K562 (cell line): ENCODE data around the gene CC2D1A. TPM values are rescaled to one million over a fixed set of nuclear protein-coding genes. Genes with fewer than 3 reads are reported as not detected.

Experiments
- BRF2 ChIP-seq: IDR thresholded peaks from 3 replicates; pipeline ENCODE4 v1.6.1; 2011; ENCODE audit warnings: borderline replicate concordance, mild to moderate bottlenecking; ENCODE audit not compliant: insufficient read length, insufficient read depth
- CEBPB ChIP-seq: fragments of 450-650 bp; IDR thresholded peaks from 2 replicates; pipeline ENCODE4 v1.6.1; 2016; ENCODE audit warnings: missing genetic modification characterization, missing compliant biosample characterization
- CLOCK ChIP-seq: fragments of 250-450 bp; sonication (Bioruptor Pico); IDR thresholded peaks from 2 replicates; pipeline ENCODE4 v1.4.0; 2020; ENCODE audit warnings: mild to moderate bottlenecking, moderate library complexity, borderline replicate concordance
- CTCFL ChIP-seq: IDR thresholded peaks from 2 replicates; pipeline ENCODE4 v1.6.1; 2011; ENCODE audit warnings: borderline replicate concordance, low read depth, mild to moderate bottlenecking, moderate library complexity, low read length; ENCODE audit not compliant: insufficient read depth, poor library complexity, severe bottlenecking
- DLX4 ChIP-seq: fragments of 250-450 bp; sonication (Bioruptor Pico); IDR thresholded peaks from 2 replicates; pipeline ENCODE4 v1.6.1; 2021; ENCODE audit warnings: mild to moderate bottlenecking
- FOXK1 ChIP-seq: sonication (generic); formaldehyde crosslinking; IDR thresholded peaks from 2 replicates; pipeline ENCODE4 v1.8.0; 2022; ENCODE audit warnings: missing genetic modification reagents, mild to moderate bottlenecking, borderline replicate concordance
- FOXK2 ChIP-seq, 2 experiments: fragments of 450-650 bp; IDR thresholded peaks in 1 of 2; conservative IDR thresholded peaks in 1 of 2; 2 replicates each; pipeline ENCODE4 v1.6.1; 2016; ENCODE audit warnings: low read depth in 2 of 2, mild to moderate bottlenecking in 1 of 2
- PHF20 ChIP-seq: fragments of 450-650 bp; IDR thresholded peaks from 2 replicates; pipeline ENCODE4 v1.6.1; 2018; ENCODE audit not compliant: partially characterized antibody
- POLR2G ChIP-seq: fragments of 200-400 bp; formaldehyde crosslinking; IDR thresholded peaks from 2 replicates; pipeline ENCODE4 v1.6.1; 2017; ENCODE audit warnings: low read depth, mild to moderate bottlenecking, antibody characterized with exemption, low read length, moderate library complexity
- PTTG1 ChIP-seq: fragments of 450-650 bp; IDR thresholded peaks from 2 replicates; pipeline ENCODE4 v1.6.1; 2016; ENCODE audit warnings: low read depth, mild to moderate bottlenecking, missing genetic modification characterization, missing compliant biosample characterization
- RFX5 ChIP-seq: IDR thresholded peaks from 2 replicates; pipeline ENCODE4 v1.6.1; 2011; ENCODE audit warnings: low read depth, mild to moderate bottlenecking, improper control_type of control experiment, low read length
- RREB1 ChIP-seq: fragments of 250-450 bp; sonication (Bioruptor Pico); IDR thresholded peaks from 2 replicates; pipeline ENCODE4 v1.4.0; 2020
- TGIF2 ChIP-seq: sonication (generic); formaldehyde crosslinking; IDR thresholded peaks from 2 replicates; pipeline ENCODE4 v1.8.1; 2022; ENCODE audit warnings: mild to moderate bottlenecking, missing genetic modification reagents, moderate library complexity
- XRCC3 ChIP-seq: fragments of 450-650 bp; IDR thresholded peaks from 2 replicates; pipeline ENCODE4 v1.6.1; 2017; ENCODE audit warnings: mild to moderate bottlenecking, moderate library complexity
- ZNF57 ChIP-seq: fragments of 450-650 bp; formaldehyde crosslinking; IDR thresholded peaks from 2 replicates; pipeline ENCODE4 v1.4.0; 2020; ENCODE audit warnings: mild to moderate bottlenecking, moderate library complexity
- polyA plus RNA-seq, 8 experiments: library from polyadenylated mRNA; depleted of rRNA in 4 of 8; stranded (reverse) in 5 of 8; unstranded in 3 of 8; fragments of >200 nt; fragmentation: Nextera tagmentation in 2 of 8; fragmentation: Illumina TruSeq in 1 of 8; extraction: Ambion mirVana in 2 of 8; extraction: Trizol in 1 of 8; gene quantifications; 2 replicates each; pipeline versions ENCODE4 v1.2.1 to v1.2.3, GENCODE V29; 2011 to 2014; ENCODE audit warnings: inconsistent platforms in 1 of 8, missing spikeins in 1 of 8
- total RNA-seq, 7 experiments: library from RNA; depleted of rRNA in 6 of 7; stranded (reverse); fragments of >200 nt in 6 of 7; fragmentation: Illumina TruSeq in 2 of 7; extraction: Trizol in 2 of 7; gene quantifications; 2 replicates each; pipeline versions ENCODE4 v1.2.1 to v1.2.3, GENCODE V29; 2011 to 2021; ENCODE audit warnings: low replicate concordance in 1 of 7

CC2D1A gene
- total and polyA plus RNA-seq, 9 of the 15 experiments (the other 6 are each of a cell fraction or from before 2014, with no cell fraction given): 0.32 to 31.0 (median 12.9) TPM

GRCh38 chr19:13952931-13953531 lies 47.0 kb downstream of the CC2D1A start (continued):
- TF ChIP-seq FOXK2 (conservative IDR thresholded peaks at IDR 0.05 in 1 of 2, IDR thresholded peaks at IDR 0.05 in 1 of 2; ENCODE audit: low read depth in 2 of 2): peak in 1 of 2 experiments; percentile 34; a peak in 1 of 4 replicates
- TF ChIP-seq POLR2G: peak; percentile 29; the same call in 1 of the 2 replicates
- TF ChIP-seq CTCFL: no peak
- no peak for TF ChIP-seq DLX4 (CRISPR knock-in tag)
- no peak for TF ChIP-seq CEBPB (tag)
- no peak for TF ChIP-seq PHF20
- TF ChIP-seq FOXK1 (CRISPR knock-in tag): no peak
- TF ChIP-seq TGIF2 (CRISPR knock-in tag): no peak
- TF ChIP-seq XRCC3: no peak
- TF ChIP-seq PTTG1: no peak
- TF ChIP-seq CLOCK (CRISPR knock-in tag): no peak
- no peak for TF ChIP-seq RREB1 (CRISPR knock-in tag)
- TF ChIP-seq BRF2: no peak
- TF ChIP-seq ZNF57 (CRISPR knock-in tag): no peak
- no peak for TF ChIP-seq RFX5
